ENCODE data around the gene SOX13. TPM values are rescaled to one million over a fixed set of nuclear protein-coding genes. Genes with fewer than 3 reads are reported as not detected.

Gene SOX13
- polyA plus RNA-seq, 1 experiment: 2.0 TPM

GRCh38 chr1:204067935-204068334 is 5.0 kb upstream of the SOX13 start:
- no peaks in the 10 kb centered on the region; the same call in 1 of the 2 replicates for H3K9me3 ChIP-seq (ENCODE audit: control insufficient read depth, insufficient read depth, low read length)
- ChIA-PET POLR2A (no interaction called here), CTCF (no interaction called here)
- TF ChIP-seq CTCF (IDR thresholded peaks at IDR 0.05; ENCODE audit: low read depth, low read length): no peak
- H3K27ac ChIP-seq (ENCODE audit: low read depth, low read length): no peak overlapping the region
- DNase-seq (ENCODE audit: low read depth, low spot score): no peak
- no peak overlapping the region for H3K4me3 ChIP-seq (ENCODE audit: low read depth, low read length)
- H3K27me3 ChIP-seq (ENCODE audit: control insufficient read depth, insufficient read depth, low read length): peaks cover 21% of the 10 kb centered on the region

- H3K9me3 ChIP-seq (ENCODE audit: control insufficient read depth, insufficient read depth, low read length): no peaks in the 10 kb centered on the region; the same call in 1 of the 2 replicates
- POLR2A ChIA-PET: no interaction called here
- no peak for TF ChIP-seq CTCF (IDR thresholded peaks at IDR 0.05; ENCODE audit: low read depth, low read length)
- peaks cover 18% of the 10 kb centered on the region for H3K27me3 ChIP-seq (ENCODE audit: control insufficient read depth, insufficient read depth, low read length)
- DNase-seq (ENCODE audit: low read depth, low spot score): no peak
- H3K4me3 ChIP-seq (ENCODE audit: low read depth, low read length): no peak overlapping the region
- CTCF ChIA-PET: interaction anchor here (0.6 to 0.8 kb wide), 2 partner anchors 59 to 145 kb away, joined by 3 to 6 read pairs; no protein-coding TSS in a partner anchor
- H3K27ac ChIP-seq (ENCODE audit: low read depth, low read length): no peak overlapping the region
Observed at GRCh38 chr1:204069887-204070286, 3.0 kb upstream of the SOX13 start.

GRCh38 chr1:204070895-204071294 is 2.0 kb upstream of the SOX13 start:
- ChIA-PET CTCF (no interaction called here), POLR2A (no interaction called here)
- Histone ChIP-seq H3K9me3 (ENCODE audit: control insufficient read depth, insufficient read depth, low read length) (no peaks in the 10 kb centered on the region; the same call in 1 of the 2 replicates), H3K27ac (ENCODE audit: low read depth, low read length) (no peak overlapping the region), H3K27me3 (ENCODE audit: control insufficient read depth, insufficient read depth, low read length) (peaks cover 26% of the 10 kb centered on the region), H3K4me3 (ENCODE audit: low read depth, low read length) (no peak overlapping the region)
- no peak for TF ChIP-seq CTCF (IDR thresholded peaks at IDR 0.05; ENCODE audit: low read depth, low read length)
- no peak for DNase-seq (ENCODE audit: low read depth, low spot score)

GRCh38 chr1:204073837-204074273 is 940 bp downstream of the SOX13 start:
- ChIA-PET CTCF (interaction anchor here (0.6 to 2.3 kb wide), 4 partner anchors 49 to 203 kb away, joined by 4 to 16 read pairs (median 8); no protein-coding TSS in a partner anchor), POLR2A (interaction anchor here (0.6 to 1.2 kb wide), 4 partner anchors 54 to 179 kb away, joined by 3 to 7 read pairs (median 5); no protein-coding TSS in a partner anchor)
- Histone ChIP-seq H3K9me3 (ENCODE audit: control insufficient read depth, insufficient read depth, low read length) (no peaks in the 10 kb centered on the region; the same call in 1 of the 2 replicates), H3K27ac (ENCODE audit: low read depth, low read length) (no peak overlapping the region), H3K27me3 (ENCODE audit: control insufficient read depth, insufficient read depth, low read length) (peaks cover 16% of the 10 kb centered on the region), H3K4me3 (ENCODE audit: low read depth, low read length) (peak overlapping the region; percentile 74)
- no peak for TF ChIP-seq CTCF (IDR thresholded peaks at IDR 0.05; ENCODE audit: low read depth, low read length)
- DNase-seq (ENCODE audit: low read depth, low spot score): no peak

- DNase-seq (ENCODE audit: low read depth, low spot score): no peak
- Histone ChIP-seq H3K9me3 (ENCODE audit: control insufficient read depth, insufficient read depth, low read length) (no peaks in the 10 kb centered on the region; the same call in 1 of the 2 replicates), H3K27ac (ENCODE audit: low read depth, low read length) (no peak overlapping the region), H3K4me3 (ENCODE audit: low read depth, low read length) (peak overlapping the region; percentile 74), H3K27me3 (ENCODE audit: control insufficient read depth, insufficient read depth, low read length) (peaks cover 16% of the 10 kb centered on the region)
- POLR2A ChIA-PET: interaction anchor here (0.6 to 1.2 kb wide), 4 partner anchors 55 to 203 kb away, joined by 3 to 7 read pairs (median 5); no protein-coding TSS in a partner anchor
- no peak for TF ChIP-seq CTCF (IDR thresholded peaks at IDR 0.05; ENCODE audit: low read depth, low read length)
- CTCF ChIA-PET: interaction anchor here (0.6 to 1.8 kb wide), 2 partner anchors 178 to 203 kb away, joined by 4 read pairs; no protein-coding TSS in a partner anchor
Observed at GRCh38 chr1:204074274-204075138, 1.6 kb downstream of the SOX13 start.
